ENCODE measurements around the gene CCL5. TPM values are rescaled to one million over a fixed set of nuclear protein-coding genes. Genes with fewer than 3 reads are reported as not detected.

CCL5 gene
- total RNA-seq (2014; rRNA removed; shearing (Covaris generic)) = not detected in 2 replicates

GRCh38 chr17:35879773-35880654 lies at the start of gene CCL5:
TSS of gene CCL5 (minus strand) at chr17:35880360.
- no peaks in the 10 kb centered on the region for H3K4me1 ChIP-seq
- no peak for DNase-seq
- no peak within 1 kb of the TSS for H3K4me3 ChIP-seq
- no peak within 1 kb of the TSS for H3K27ac ChIP-seq
- no peaks in the 10 kb centered on the region for H3K36me3 ChIP-seq
- H3K9me3 ChIP-seq (replicated peaks) = no peaks in the 10 kb centered on the region
- H3K27me3 ChIP-seq = peaks cover 8% of the 10 kb centered on the region; the same call in 1 of the 2 replicates

GRCh38 chr17:35927714-35928113 lies 47.6 kb upstream of the CCL5 start:
- Histone ChIP-seq H3K4me3 (no peak overlapping the region), H3K27ac (no peak overlapping the region), H3K27me3 (peaks cover 17% of the 10 kb centered on the region; the same call in 1 of the 2 replicates), H3K9me3 (replicated peaks) (no peaks in the 10 kb centered on the region), H3K4me1 (no peaks in the 10 kb centered on the region), H3K36me3 (no peaks in the 10 kb centered on the region)
- DNase-seq = no peak

- Histone ChIP-seq H3K4me1 (no peaks in the 10 kb centered on the region), H3K27me3 (peaks cover 3% of the 10 kb centered on the region; the same call in 1 of the 2 replicates)
- no peak for DNase-seq
Observed at GRCh38 chr17:35923609-35924114, 43.5 kb upstream of the CCL5 start.

GRCh38 chr17:35920229-35920628 lies 40.1 kb upstream of the CCL5 start:
- Histone ChIP-seq H3K36me3 (no peaks in the 10 kb centered on the region), H3K4me1 (no peaks in the 10 kb centered on the region), H3K27me3 (peaks cover 9% of the 10 kb centered on the region), H3K4me3 (no peak overlapping the region), H3K9me3 (replicated peaks) (no peaks in the 10 kb centered on the region), H3K27ac (no peak overlapping the region)
- DNase-seq = no peak

More at GRCh38 chr17:35923609-35924114, 43.5 kb upstream of the CCL5 start:
- Histone ChIP-seq H3K36me3 (no peaks in the 10 kb centered on the region), H3K9me3 (replicated peaks) (no peaks in the 10 kb centered on the region), H3K27ac (no peak overlapping the region), H3K4me3 (no peak overlapping the region)

- H3K4me1 ChIP-seq = no peaks in the 10 kb centered on the region
- no peak overlapping the region for H3K4me3 ChIP-seq
- no peak overlapping the region for H3K27ac ChIP-seq
- DNase-seq = no peak
- no peaks in the 10 kb centered on the region for H3K36me3 ChIP-seq
- peaks cover 9% of the 10 kb centered on the region for H3K27me3 ChIP-seq
- no peaks in the 10 kb centered on the region for H3K9me3 ChIP-seq (replicated peaks)
Observed at GRCh38 chr17:35918665-35919064, 38.5 kb upstream of the CCL5 start.

GRCh38 chr17:35917519-35918213 lies 37.5 kb upstream of the CCL5 start:
- no peak for DNase-seq
- peaks cover 9% of the 10 kb centered on the region for H3K27me3 ChIP-seq
- no peaks in the 10 kb centered on the region for H3K9me3 ChIP-seq (replicated peaks)
- H3K36me3 ChIP-seq = no peaks in the 10 kb centered on the region
- no peaks in the 10 kb centered on the region for H3K4me1 ChIP-seq
- no peak overlapping the region for H3K27ac ChIP-seq
- no peak overlapping the region for H3K4me3 ChIP-seq

- H3K4me1 ChIP-seq = no peaks in the 10 kb centered on the region
- no peak overlapping the region for H3K4me3 ChIP-seq
- DNase-seq = no peak
- peaks cover 6% of the 10 kb centered on the region; the same call in 1 of the 2 replicates for H3K27me3 ChIP-seq
- no peak overlapping the region for H3K27ac ChIP-seq
- no peaks in the 10 kb centered on the region for H3K9me3 ChIP-seq (replicated peaks)
- H3K36me3 ChIP-seq = no peaks in the 10 kb centered on the region
Observed at GRCh38 chr17:35915153-35915964, 35.2 kb upstream of the CCL5 start.

GRCh38 chr17:35914354-35914753 lies 34.2 kb upstream of the CCL5 start:
- Histone ChIP-seq H3K27me3 (peaks cover 6% of the 10 kb centered on the region; the same call in 1 of the 2 replicates), H3K4me3 (no peak overlapping the region), H3K36me3 (no peaks in the 10 kb centered on the region), H3K27ac (no peak overlapping the region), H3K9me3 (replicated peaks) (no peaks in the 10 kb centered on the region), H3K4me1 (no peaks in the 10 kb centered on the region)
- no peak for DNase-seq

- H3K27ac ChIP-seq = no peak overlapping the region
- H3K27me3 ChIP-seq = peaks cover 6% of the 10 kb centered on the region; the same call in 1 of the 2 replicates
- no peaks in the 10 kb centered on the region for H3K36me3 ChIP-seq
- DNase-seq = no peak
- H3K4me1 ChIP-seq = no peaks in the 10 kb centered on the region
- no peaks in the 10 kb centered on the region for H3K9me3 ChIP-seq (replicated peaks)
- H3K4me3 ChIP-seq = no peak overlapping the region
Observed at GRCh38 chr17:35913609-35914008, 33.4 kb upstream of the CCL5 start.

- Histone ChIP-seq H3K27ac (no peak overlapping the region), H3K36me3 (no peaks in the 10 kb centered on the region), H3K27me3 (peaks cover 6% of the 10 kb centered on the region; the same call in 1 of the 2 replicates), H3K4me1 (no peaks in the 10 kb centered on the region), H3K9me3 (replicated peaks) (no peaks in the 10 kb centered on the region), H3K4me3 (no peak overlapping the region)
- no peak for DNase-seq
Observed at GRCh38 chr17:35912942-35913341, 32.8 kb upstream of the CCL5 start.

GRCh38 chr17:35912339-35912912 lies 32.3 kb upstream of the CCL5 start:
- Histone ChIP-seq H3K9me3 (replicated peaks) (no peaks in the 10 kb centered on the region), H3K4me3 (no peak overlapping the region), H3K36me3 (no peaks in the 10 kb centered on the region), H3K27me3 (peaks cover 6% of the 10 kb centered on the region; the same call in 1 of the 2 replicates), H3K4me1 (no peaks in the 10 kb centered on the region), H3K27ac (no peak overlapping the region)
- no peak for DNase-seq

GRCh38 chr17:35909408-35909807 lies 29.2 kb upstream of the CCL5 start:
- DNase-seq = no peak
- no peak overlapping the region for H3K27ac ChIP-seq
- H3K4me1 ChIP-seq = no peaks in the 10 kb centered on the region
- no peaks in the 10 kb centered on the region for H3K27me3 ChIP-seq
- H3K4me3 ChIP-seq = no peak overlapping the region
- no peaks in the 10 kb centered on the region for H3K36me3 ChIP-seq
- H3K9me3 ChIP-seq (replicated peaks) = no peaks in the 10 kb centered on the region

- DNase-seq = no peak
- Histone ChIP-seq H3K27ac (no peak overlapping the region), H3K36me3 (no peaks in the 10 kb centered on the region), H3K27me3 (no peaks in the 10 kb centered on the region), H3K4me3 (no peak overlapping the region), H3K9me3 (replicated peaks) (no peaks in the 10 kb centered on the region), H3K4me1 (no peaks in the 10 kb centered on the region)
Observed at GRCh38 chr17:35907691-35908090, 27.5 kb upstream of the CCL5 start.

Data from SJCRH30 (cell line).